ENCODE data around the gene RAB8B.
"Not testable (repeated sequence)": the region's sequence is repeated elsewhere in the genome, so short reads cannot be mapped to it uniquely, and the experiment has no call there.

The RAB8B gene

GRCh38 chr15:63186065-63186464 is 3.3 kb upstream of the RAB8B start:
- DNase-seq (ENCODE audit: low read depth): no peak

GRCh38 chr15:63187589-63188226 is 1.7 kb upstream of the RAB8B start:
- no peak for DNase-seq (ENCODE audit: low read depth)

- no peak for DNase-seq (ENCODE audit: low read depth)
Measured at GRCh38 chr15:63188247-63188925, 1.0 kb upstream of the RAB8B start.

GRCh38 chr15:63189941-63190768 is 749 bp downstream of the RAB8B start:
- DNase-seq (ENCODE audit: low read depth): no peak

GRCh38 chr15:63190769-63191649 is 1.6 kb downstream of the RAB8B start:
- no peak for DNase-seq (ENCODE audit: low read depth)

- DNase-seq (ENCODE audit: low read depth): no peak
Measured at GRCh38 chr15:63191895-63192618, 2.7 kb downstream of the RAB8B start.

- DNase-seq (ENCODE audit: low read depth): no peak
Measured at GRCh38 chr15:63192619-63193206, 3.3 kb downstream of the RAB8B start.

GRCh38 chr15:63194302-63194701 is 4.9 kb downstream of the RAB8B start:
- DNase-seq (ENCODE audit: low read depth): no peak

- DNase-seq (ENCODE audit: low read depth): no peak
Measured at GRCh38 chr15:63194880-63195568, 5.6 kb downstream of the RAB8B start.

- no peak for DNase-seq (ENCODE audit: low read depth)
Measured at GRCh38 chr15:63195569-63196015, 6.2 kb downstream of the RAB8B start.

GRCh38 chr15:63196842-63197241 is 7.4 kb downstream of the RAB8B start:
- no peak for DNase-seq (ENCODE audit: low read depth)

- no peak for DNase-seq (ENCODE audit: low read depth)
Measured at GRCh38 chr15:63197626-63198025, 8.2 kb downstream of the RAB8B start.

GRCh38 chr15:63198371-63199250 is 9.2 kb downstream of the RAB8B start:
- DNase-seq (ENCODE audit: low read depth): no peak

GRCh38 chr15:63200464-63201249 is 11.3 kb downstream of the RAB8B start:
- no peak for DNase-seq (ENCODE audit: low read depth)

GRCh38 chr15:63202861-63203260 is 13.5 kb downstream of the RAB8B start:
- DNase-seq (ENCODE audit: low read depth): no peak

- DNase-seq (ENCODE audit: low read depth): peak; percentile 41
Measured at GRCh38 chr15:63203451-63204090, 14.2 kb downstream of the RAB8B start.

GRCh38 chr15:63206079-63206478 is 16.7 kb downstream of the RAB8B start:
- no peak for DNase-seq (ENCODE audit: low read depth)

- DNase-seq (ENCODE audit: low read depth): not testable (repeated sequence)
Measured at GRCh38 chr15:63208824-63209223, 19.4 kb downstream of the RAB8B start.

Data from stimulated activated CD8-positive, alpha-beta memory T cell treated with anti-CD3 and anti-CD28 coated beads, Interleukin-12 subunit alpha, Interleukin-12 subunit beta, amount 100 ng/mL, for 4 hours (primary cell).